Caco-2 (cell line): ENCODE measurements around the gene TMEM156. TPM values are rescaled to one million over a fixed set of nuclear protein-coding genes. Genes with fewer than 3 reads are reported as not detected.
"Not testable (repeated sequence)": the region's sequence is repeated elsewhere in the genome, so short reads cannot be mapped to it uniquely, and the experiment has no call there.

Source experiments
- BruUV-seq: library from RNA; stranded (reverse); fragments of 400-500 nt; replicated peaks from 2 replicates; lab custom pipeline; 2021; lab: Mats Ljungman, UMichigan
- CTCF ChIA-PET: fragments of 300-600 bp; sonication (Branson Sonifier 250); formaldehyde crosslinking; loops from one replicate; lab custom pipeline; 2022; ENCODE audit warnings: antibody characterized with exemption; lab: Charles Lee
- POLR2A ChIA-PET: fragments of 300-600 bp; sonication (Branson Sonifier 250); formaldehyde crosslinking; loops from one replicate; lab custom pipeline; 2022; ENCODE audit warnings: antibody characterized with exemption; lab: Charles Lee
- DNase-seq, 2 experiments: peaks; one replicate each; pipeline versions ENCODE4 v3.0.0 to v3.0.0-alpha.2; 2020 to 2022
- H3K27me3 ChIP-seq: replicated peaks from 2 replicates; pipeline ENCODE4 v1.6.0; 2011; ENCODE audit warnings: low read length; ENCODE audit not compliant: control insufficient read depth, insufficient read depth
- H3K36me3 ChIP-seq: 2 replicates; pipeline ENCODE4 v1.5.1; 2011; ENCODE audit warnings: low read length; ENCODE audit not compliant: control insufficient read depth, insufficient read depth
- H3K4me1 ChIP-seq: fragments of 250-450 bp; sonication (Bioruptor Pico); 2 replicates; pipeline ENCODE4 v1.5.1; 2020; ENCODE audit warnings: mild to moderate bottlenecking
- H3K4me3 ChIP-seq: 2 replicates; pipeline ENCODE4 v1.5.1; 2011; ENCODE audit warnings: low read depth, mild to moderate bottlenecking, control low read depth, low read length
- H3K9me3 ChIP-seq: fragments of 250-450 bp; sonication (Bioruptor Pico); 2 replicates; pipeline ENCODE4 v1.5.1; 2020; ENCODE audit warnings: mild to moderate bottlenecking, moderate library complexity
- H3K27ac Mint-ChIP-seq: one replicate; pipeline ENCODE4 v1.8.0; 2022; ENCODE audit warnings: mixed read lengths; ENCODE audit not compliant: unreplicated experiment
- H3K27me3 Mint-ChIP-seq: one replicate; pipeline ENCODE4 v1.8.0; 2022; ENCODE audit warnings: mixed read lengths; ENCODE audit not compliant: insufficient read depth, unreplicated experiment
- H3K36me3 Mint-ChIP-seq: one replicate; pipeline ENCODE4 v1.8.0; 2022; ENCODE audit warnings: mild to moderate bottlenecking, mixed read lengths; ENCODE audit not compliant: insufficient read depth, unreplicated experiment
- H3K4me1 Mint-ChIP-seq: one replicate; pipeline ENCODE4 v1.8.0; 2022; ENCODE audit warnings: low read depth, mixed read lengths; ENCODE audit not compliant: unreplicated experiment
- H3K4me3 Mint-ChIP-seq: one replicate; pipeline ENCODE4 v1.8.0; 2022; ENCODE audit warnings: mild to moderate bottlenecking, moderate library complexity, mixed read lengths; ENCODE audit not compliant: unreplicated experiment
- H3K9me3 Mint-ChIP-seq: one replicate; pipeline ENCODE4 v1.8.0; 2022; ENCODE audit warnings: mixed read lengths; ENCODE audit not compliant: unreplicated experiment
- intact Hi-C: fragments of 100-400 bp; cut with micrococcal nuclease; formaldehyde crosslinking; loops from one replicate; pipeline ENCODE4 v1.10.0; 2022; ENCODE audit not compliant: unreplicated experiment
- total RNA-seq: library from RNA; stranded (reverse); gene quantifications from 2 replicates; pipeline ENCODE4 v1.2.3, GENCODE V29; 2022
- TF ChIP-seq, protein P1 (sequence below), 2 experiments: fragments of 200-600 bp in 1 of 2; IDR thresholded peaks; 1 replicate in 1 of 2; 2 replicates in 1 of 2; pipeline versions ENCODE4 v1.5.1 to v1.8.0; 2011 to 2022; ENCODE audit warnings: antibody characterized with exemption in 1 of 2, control low read depth in 1 of 2, inconsistent platforms in 1 of 2, low read depth in 1 of 2, low read length in 1 of 2, mild to moderate bottlenecking in 1 of 2, moderate library complexity in 1 of 2; ENCODE audit not compliant: insufficient read depth in 1 of 2, severe bottlenecking in 1 of 2, unreplicated experiment in 1 of 2

The TMEM156 gene
- total RNA-seq, 1 experiment from 2014 or later: not detected

DNA sequence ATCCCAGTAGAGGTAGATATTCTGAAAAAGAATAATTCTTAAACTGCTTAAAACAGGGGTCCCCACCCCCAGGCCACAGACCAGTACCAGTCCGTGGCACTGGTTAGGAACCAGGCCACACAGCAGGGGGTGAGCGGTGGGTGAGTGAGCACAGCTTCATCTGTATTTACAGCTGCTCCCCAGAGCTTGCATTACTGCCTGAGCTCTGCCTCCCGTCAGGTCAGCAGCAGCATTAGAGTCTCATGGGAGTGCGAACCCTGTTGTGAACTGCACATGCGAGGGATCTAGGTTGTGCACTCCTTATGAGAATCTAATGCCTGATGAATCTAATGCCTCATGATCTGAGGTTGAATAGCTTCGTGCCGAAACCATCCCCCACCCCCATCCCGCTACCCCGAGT is 87.8 kb downstream of the TMEM156 start:
- Mint-ChIP-seq H3K9me3 (no peaks in the 10 kb centered on the region), H3K4me1 (no peaks in the 10 kb centered on the region), H3K27ac (no peak overlapping the region), H3K4me3 (no peak overlapping the region), H3K36me3 (no peaks in the 10 kb centered on the region), H3K27me3 (no peaks in the 10 kb centered on the region)
- POLR2A ChIA-PET: no interaction called here
- CTCF ChIA-PET: no interaction called here
- TF ChIP-seq, protein P1, sequence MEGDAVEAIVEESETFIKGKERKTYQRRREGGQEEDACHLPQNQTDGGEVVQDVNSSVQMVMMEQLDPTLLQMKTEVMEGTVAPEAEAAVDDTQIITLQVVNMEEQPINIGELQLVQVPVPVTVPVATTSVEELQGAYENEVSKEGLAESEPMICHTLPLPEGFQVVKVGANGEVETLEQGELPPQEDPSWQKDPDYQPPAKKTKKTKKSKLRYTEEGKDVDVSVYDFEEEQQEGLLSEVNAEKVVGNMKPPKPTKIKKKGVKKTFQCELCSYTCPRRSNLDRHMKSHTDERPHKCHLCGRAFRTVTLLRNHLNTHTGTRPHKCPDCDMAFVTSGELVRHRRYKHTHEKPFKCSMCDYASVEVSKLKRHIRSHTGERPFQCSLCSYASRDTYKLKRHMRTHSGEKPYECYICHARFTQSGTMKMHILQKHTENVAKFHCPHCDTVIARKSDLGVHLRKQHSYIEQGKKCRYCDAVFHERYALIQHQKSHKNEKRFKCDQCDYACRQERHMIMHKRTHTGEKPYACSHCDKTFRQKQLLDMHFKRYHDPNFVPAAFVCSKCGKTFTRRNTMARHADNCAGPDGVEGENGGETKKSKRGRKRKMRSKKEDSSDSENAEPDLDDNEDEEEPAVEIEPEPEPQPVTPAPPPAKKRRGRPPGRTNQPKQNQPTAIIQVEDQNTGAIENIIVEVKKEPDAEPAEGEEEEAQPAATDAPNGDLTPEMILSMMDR (IDR thresholded peaks at IDR 0.05; ENCODE audit: insufficient read depth in 1 of 2, low read depth in 1 of 2, low read length in 1 of 2, severe bottlenecking in 1 of 2, unreplicated experiment in 1 of 2): no peak
- H3K9me3 ChIP-seq: no peaks in the 10 kb centered on the region
- no peaks in the 10 kb centered on the region for H3K36me3 ChIP-seq
- no peak overlapping the region for H3K4me3 ChIP-seq
- no TSS peak for BruUV-seq
- no peak for DNase-seq
- no peaks in the 10 kb centered on the region for H3K27me3 ChIP-seq
- no peaks in the 10 kb centered on the region for H3K4me1 ChIP-seq
- intact Hi-C loops: no loop called here

DNA sequence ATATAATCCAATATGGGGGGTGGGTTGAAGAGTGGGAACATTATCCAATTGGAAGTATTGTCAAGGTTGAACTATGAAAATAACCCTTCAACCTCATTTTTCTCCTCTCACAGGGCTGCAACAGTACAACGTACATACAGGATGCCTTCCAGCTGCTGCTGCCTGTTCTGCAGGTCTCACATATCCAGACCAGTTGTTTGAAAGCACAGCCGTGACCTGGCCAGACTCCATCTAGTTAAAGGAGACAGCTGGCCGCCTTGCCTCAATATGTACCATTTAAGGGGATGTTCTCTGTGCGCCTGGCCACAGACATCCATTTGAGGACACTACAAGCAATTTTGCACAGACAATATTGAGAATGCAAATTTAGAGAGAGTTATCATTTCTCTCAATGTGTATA is 88.9 kb downstream of the TMEM156 start:
- Mint-ChIP-seq H3K4me1 (no peaks in the 10 kb centered on the region), H3K9me3 (no peaks in the 10 kb centered on the region), H3K27ac (no peak overlapping the region), H3K27me3 (no peaks in the 10 kb centered on the region), H3K4me3 (no peak overlapping the region), H3K36me3 (no peaks in the 10 kb centered on the region)
- BruUV-seq: no TSS peak
- no peak for DNase-seq
- intact Hi-C loops: no loop called here
- no peak overlapping the region for H3K4me3 ChIP-seq
- no peaks in the 10 kb centered on the region; the same call in 1 of the 2 replicates for H3K36me3 ChIP-seq
- no peaks in the 10 kb centered on the region for H3K4me1 ChIP-seq
- ChIA-PET CTCF (no interaction called here), POLR2A (no interaction called here)
- TF ChIP-seq, protein P1 (IDR thresholded peaks at IDR 0.05; ENCODE audit: insufficient read depth in 1 of 2, low read depth in 1 of 2, low read length in 1 of 2, severe bottlenecking in 1 of 2, unreplicated experiment in 1 of 2): no peak
- H3K27me3 ChIP-seq: no peaks in the 10 kb centered on the region
- no peaks in the 10 kb centered on the region for H3K9me3 ChIP-seq

DNA sequence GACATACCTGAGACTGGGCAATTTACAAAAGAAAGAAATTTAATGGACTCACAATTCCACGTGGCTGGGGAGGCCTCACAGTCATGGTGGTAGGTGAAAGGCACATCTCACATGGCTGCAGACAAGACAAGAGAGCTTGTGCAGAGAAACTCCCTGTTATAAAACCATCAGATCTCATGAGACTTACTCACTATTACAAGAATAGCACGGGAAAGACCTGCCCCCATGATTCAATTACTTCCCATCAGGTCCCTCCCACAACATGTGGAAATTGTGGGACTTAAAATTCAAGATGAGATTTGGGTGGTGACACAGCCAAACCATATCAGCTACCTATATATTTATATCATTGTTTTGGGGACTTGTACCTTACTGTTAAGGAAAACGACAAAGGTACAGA is 90.3 kb downstream of the TMEM156 start:
- H3K9me3 ChIP-seq, H3K36me3 Mint-ChIP-seq, POLR2A ChIA-PET, H3K4me1 Mint-ChIP-seq, CTCF ChIA-PET, H3K27me3 Mint-ChIP-seq, DNase-seq, BruUV-seq, H3K4me3 ChIP-seq, intact Hi-C loops, H3K4me3 Mint-ChIP-seq, H3K27ac Mint-ChIP-seq, H3K4me1 ChIP-seq, H3K36me3 ChIP-seq, H3K9me3 Mint-ChIP-seq, H3K27me3 ChIP-seq: not testable (repeated sequence)

DNA sequence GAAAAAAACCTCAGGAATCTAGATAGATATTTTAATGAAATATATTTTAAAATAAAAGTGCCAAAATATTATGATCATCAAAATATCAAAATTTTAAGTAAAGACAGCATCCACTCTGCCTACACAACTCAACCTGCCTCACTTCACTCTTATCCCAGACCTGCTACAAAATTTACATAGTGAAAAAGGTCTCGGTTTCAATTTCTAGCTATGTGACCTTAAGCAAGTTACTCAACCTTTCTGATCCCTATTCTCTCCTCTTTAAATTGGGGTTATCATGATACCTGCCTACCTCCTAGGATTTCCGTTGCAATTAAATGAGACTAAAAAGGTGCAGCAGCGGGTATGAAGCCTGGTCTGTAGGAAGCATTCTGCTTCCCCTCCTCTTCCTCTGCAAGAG is 91.7 kb downstream of the TMEM156 start:
- no TSS peak for BruUV-seq
- POLR2A ChIA-PET: no interaction called here

More for the DNA sequence above, 91.7 kb downstream of the TMEM156 start:
- no peaks in the 10 kb centered on the region for H3K9me3 ChIP-seq
- no peaks in the 10 kb centered on the region for H3K4me1 ChIP-seq
- no peaks in the 10 kb centered on the region; the same call in 1 of the 2 replicates for H3K36me3 ChIP-seq
- H3K27me3 Mint-ChIP-seq: no peaks in the 10 kb centered on the region
- no peak overlapping the region for H3K4me3 Mint-ChIP-seq
- no peaks in the 10 kb centered on the region for H3K4me1 Mint-ChIP-seq
- CTCF ChIA-PET: no interaction called here
- H3K36me3 Mint-ChIP-seq: no peaks in the 10 kb centered on the region
- DNase-seq: no peak
- no peaks in the 10 kb centered on the region for H3K27me3 ChIP-seq
- no peaks in the 10 kb centered on the region for H3K9me3 Mint-ChIP-seq
- TF ChIP-seq, protein P1 (IDR thresholded peaks at IDR 0.05; ENCODE audit: insufficient read depth in 1 of 2, low read depth in 1 of 2, low read length in 1 of 2, severe bottlenecking in 1 of 2, unreplicated experiment in 1 of 2): no peak
- intact Hi-C loops: no loop called here
- H3K4me3 ChIP-seq: no peak overlapping the region
- H3K27ac Mint-ChIP-seq: no peak overlapping the region
